Mucosa of descending colon (tissue), 3 donors: Measurements from ENCODE around the gene FOXN4. TPM values are rescaled to one million over a fixed set of nuclear protein-coding genes. Genes with fewer than 3 reads are reported as not detected.

Experiments used
- ATAC-seq: fragments of 200-7000 bp; cut with Tn5 transposase; one replicate; pipeline ENCODE4 v1.9.1; 2020; ENCODE audit warnings: mild to moderate bottlenecking, moderate library complexity
- DNase-seq, 3 donors: peaks; one replicate each; pipeline ENCODE4 v3.0.0-alpha.2; 2020
- H3K36me3 ChIP-seq: fragments of 200-600 bp; one replicate; pipeline ENCODE4 v1.8.0; 2021; ENCODE audit warnings: low read depth, mild to moderate bottlenecking
- H3K4me1 ChIP-seq: fragments of 200-600 bp; one replicate; pipeline ENCODE4 v1.8.0; 2021; ENCODE audit warnings: low read depth, mild to moderate bottlenecking
- H3K4me3 ChIP-seq: fragments of 200-600 bp; one replicate; pipeline ENCODE4 v1.8.0; 2021; ENCODE audit warnings: mild to moderate bottlenecking
- H3K9me3 ChIP-seq: fragments of 200-600 bp; one replicate; pipeline ENCODE4 v1.8.0; 2021; ENCODE audit warnings: mild to moderate bottlenecking
- intact Hi-C, 2 donors: fragments of 100-400 bp; cut with DNase I in 1 of 2; cut with micrococcal nuclease in 1 of 2; formaldehyde crosslinking; loops; one replicate each; pipeline versions ENCODE4 v1.11.0 to v1.11.1; 2022; cut with DNase I, micrococcal nuclease
- total RNA-seq, 3 donors: library from RNA; stranded (reverse); fragmentation: NEBNext Ultra II Directional in 2 of 3; extraction: Animal tissue kit (Norgen Biotek cat#: 25700) in 2 of 3; gene quantifications; one replicate each; pipeline versions ENCODE4 v1.2.1 to v1.2.4, GENCODE V29; 2021 to 2023
- TF ChIP-seq, protein P1 (sequence below): fragments of 200-600 bp; IDR thresholded peaks from one replicate; pipeline ENCODE4 v1.8.0; 2022; ENCODE audit warnings: antibody characterized with exemption, mild to moderate bottlenecking
- donor health status: DM: no; HTN: no; CAD: no; lungs with moderate emphysema.
- donor health status: DM: no; HTN: no; CAD: no.
- donor health status: DM: no; HTN: yes; CAD: no.

The FOXN4 gene
- total RNA-seq, 3 donors from 2014 or later, result 0.25 TPM; not detected in 2

DNA sequence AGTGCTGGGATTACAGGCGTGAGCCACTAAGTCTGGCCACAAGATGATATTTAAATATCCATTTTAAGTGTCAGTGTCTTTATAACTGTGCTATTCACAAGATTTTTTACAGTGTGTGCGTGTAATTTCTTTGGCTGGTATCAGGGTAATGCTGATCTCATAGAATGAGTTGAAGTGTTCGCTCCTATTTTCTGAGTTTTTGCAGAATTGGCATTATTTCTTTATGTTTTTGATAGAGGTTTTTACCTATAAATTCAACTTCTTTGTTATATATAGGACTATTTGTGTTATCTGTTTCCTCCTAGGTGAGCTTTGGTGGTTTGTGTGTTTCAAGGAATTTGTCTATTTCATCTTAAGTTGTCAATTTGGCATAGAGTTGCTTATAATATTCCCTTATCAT is 45.6 kb downstream of the FOXN4 start:
- DNase-seq (no peak), ATAC-seq (no peak)
- Histone ChIP-seq H3K36me3 (peaks cover 4% of the 10 kb centered on the region), H3K9me3 (no peaks in the 10 kb centered on the region), H3K4me3 (no peak overlapping the region), H3K4me1 (no peaks in the 10 kb centered on the region)
- intact Hi-C loops, result loop anchor here in 1 of 2 donors (5.0 kb wide), 1 partner anchor 124 kb away; no protein-coding TSS in a partner anchor
- TF ChIP-seq, protein P1, sequence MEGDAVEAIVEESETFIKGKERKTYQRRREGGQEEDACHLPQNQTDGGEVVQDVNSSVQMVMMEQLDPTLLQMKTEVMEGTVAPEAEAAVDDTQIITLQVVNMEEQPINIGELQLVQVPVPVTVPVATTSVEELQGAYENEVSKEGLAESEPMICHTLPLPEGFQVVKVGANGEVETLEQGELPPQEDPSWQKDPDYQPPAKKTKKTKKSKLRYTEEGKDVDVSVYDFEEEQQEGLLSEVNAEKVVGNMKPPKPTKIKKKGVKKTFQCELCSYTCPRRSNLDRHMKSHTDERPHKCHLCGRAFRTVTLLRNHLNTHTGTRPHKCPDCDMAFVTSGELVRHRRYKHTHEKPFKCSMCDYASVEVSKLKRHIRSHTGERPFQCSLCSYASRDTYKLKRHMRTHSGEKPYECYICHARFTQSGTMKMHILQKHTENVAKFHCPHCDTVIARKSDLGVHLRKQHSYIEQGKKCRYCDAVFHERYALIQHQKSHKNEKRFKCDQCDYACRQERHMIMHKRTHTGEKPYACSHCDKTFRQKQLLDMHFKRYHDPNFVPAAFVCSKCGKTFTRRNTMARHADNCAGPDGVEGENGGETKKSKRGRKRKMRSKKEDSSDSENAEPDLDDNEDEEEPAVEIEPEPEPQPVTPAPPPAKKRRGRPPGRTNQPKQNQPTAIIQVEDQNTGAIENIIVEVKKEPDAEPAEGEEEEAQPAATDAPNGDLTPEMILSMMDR, result no peak

DNA sequence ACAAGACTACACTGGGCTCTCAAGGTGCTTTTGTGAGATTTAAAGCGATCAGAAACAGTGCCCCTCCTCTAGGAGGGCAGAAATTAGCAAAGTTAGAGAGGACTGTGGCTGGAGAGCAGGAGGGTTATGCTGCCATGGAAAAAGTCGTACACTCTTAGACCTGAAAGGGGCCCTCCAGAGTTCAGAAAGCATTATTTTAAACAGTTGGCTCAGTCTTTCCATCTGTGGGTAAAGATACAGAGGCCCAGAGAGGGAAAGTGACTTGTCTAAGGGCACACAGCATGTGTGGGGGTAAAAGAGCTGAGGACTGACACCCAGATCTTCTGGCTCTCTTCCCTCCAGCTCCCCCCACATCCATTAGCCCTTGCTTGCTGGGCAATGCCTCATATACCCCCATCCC is 47.1 kb downstream of the FOXN4 start:
- intact Hi-C loops, result loop anchor here in 1 of 2 donors (5.0 kb wide), 1 partner anchor 125 kb away; no protein-coding TSS in a partner anchor
- DNase-seq, result no peak
- TF ChIP-seq, protein P1, result no peak
- Histone ChIP-seq H3K9me3 (no peaks in the 10 kb centered on the region), H3K4me1 (no peaks in the 10 kb centered on the region), H3K36me3 (no peaks in the 10 kb centered on the region), H3K4me3 (no peak overlapping the region)
- no peak for ATAC-seq

DNA sequence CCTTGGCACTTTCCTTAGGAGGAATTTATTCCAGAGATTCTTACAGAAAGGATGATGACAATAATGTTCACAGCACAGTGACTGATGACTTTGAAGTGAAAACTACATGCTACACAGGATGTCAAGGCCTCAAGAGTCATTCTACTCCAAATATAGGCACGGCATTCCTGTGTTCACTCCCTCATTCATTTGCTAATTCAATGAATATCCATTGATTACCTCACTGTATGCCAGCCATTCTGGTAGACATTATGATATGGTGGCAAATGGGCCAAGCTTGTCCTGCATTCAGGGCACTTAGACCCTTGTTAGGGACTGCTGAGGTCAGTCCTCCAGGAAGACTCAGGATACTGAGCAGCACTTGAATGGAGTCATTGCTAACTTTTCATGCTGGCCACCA is 48.0 kb downstream of the FOXN4 start:
- no peaks in the 10 kb centered on the region for H3K4me1 ChIP-seq
- no peak overlapping the region for H3K4me3 ChIP-seq
- TF ChIP-seq, protein P1, result no peak
- ATAC-seq, result no peak
- no peaks in the 10 kb centered on the region for H3K9me3 ChIP-seq
- intact Hi-C loops, result loop anchor here in 1 of 2 donors (5.0 kb wide), 1 partner anchor 126 kb away; no protein-coding TSS in a partner anchor
- H3K36me3 ChIP-seq, result no peaks in the 10 kb centered on the region
- no peak for DNase-seq

DNA sequence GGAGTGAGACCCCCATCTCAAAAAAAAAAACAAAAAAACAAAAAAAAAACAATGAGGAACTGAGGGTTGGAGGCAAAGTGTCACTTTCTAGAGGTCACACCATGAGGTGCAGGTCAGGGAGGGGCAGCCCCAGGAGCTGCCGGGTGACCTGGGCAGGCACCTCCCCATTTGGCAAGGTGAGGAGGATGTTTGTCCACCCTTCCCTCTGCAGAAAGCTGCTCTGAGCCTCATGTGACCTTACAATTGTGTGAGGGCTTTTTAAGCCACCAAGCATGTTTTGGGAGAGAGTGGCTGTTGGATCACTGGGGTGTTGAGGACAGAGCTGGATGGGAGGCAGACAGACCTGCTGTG is 49.6 kb downstream of the FOXN4 start:
- ATAC-seq, result no peak

DNA sequence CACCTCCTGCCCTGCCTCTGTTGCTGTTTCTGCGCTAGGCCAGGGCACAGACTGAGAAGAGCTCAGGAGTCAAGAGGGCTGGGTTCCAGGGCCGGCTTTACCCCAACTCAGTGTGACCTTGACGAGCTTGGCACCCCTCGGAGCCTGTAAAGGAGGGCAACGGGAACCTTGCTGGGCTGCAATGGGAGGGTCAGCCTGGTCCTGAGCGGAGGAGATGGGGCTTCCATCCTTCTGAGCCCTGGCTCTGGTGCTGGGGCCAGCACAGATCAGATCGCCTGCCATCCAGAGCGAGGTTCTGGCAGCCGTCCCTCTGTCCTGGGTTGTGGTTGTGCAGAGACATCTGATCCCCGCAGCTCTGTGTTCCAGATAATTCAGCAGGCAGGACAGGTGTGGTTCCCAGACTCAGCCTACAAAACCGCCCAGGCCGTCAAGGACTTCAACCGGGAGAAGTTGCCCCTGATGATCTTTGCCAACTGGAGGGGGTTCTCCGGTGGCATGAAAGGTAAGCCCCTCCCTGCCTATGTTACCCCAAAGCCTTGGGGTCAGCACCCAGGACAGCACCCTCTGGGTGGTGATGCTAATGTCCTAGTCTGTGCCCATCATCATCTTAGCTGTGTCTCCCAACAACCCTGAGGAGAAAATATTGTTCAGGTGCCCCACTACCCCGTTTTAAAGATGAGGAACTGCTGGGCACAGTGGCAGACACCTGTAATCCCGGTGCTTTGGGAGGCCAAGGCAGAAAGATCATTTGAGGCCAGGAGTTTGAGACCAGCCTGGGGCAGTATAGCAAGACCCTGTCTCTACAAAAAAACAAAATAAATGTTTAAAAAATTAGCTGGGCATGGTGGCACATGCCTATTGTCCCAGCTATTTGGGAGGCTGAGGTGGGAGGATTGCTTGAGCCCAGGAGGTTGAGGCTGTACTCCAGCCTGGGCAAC is 50.2 kb downstream of the FOXN4 start:
- intact Hi-C loops, result no loop called here
- DNase-seq, result no peak
- ATAC-seq, result no peak
- Histone ChIP-seq H3K4me3 (no peak overlapping the region), H3K4me1 (no peaks in the 10 kb centered on the region), H3K36me3 (no peaks in the 10 kb centered on the region), H3K9me3 (peaks cover 3% of the 10 kb centered on the region)
- TF ChIP-seq, protein P1, result no peak

More for the DNA sequence above, 49.6 kb downstream of the FOXN4 start:
- no peaks in the 10 kb centered on the region for H3K36me3 ChIP-seq
- intact Hi-C loops, result no loop called here
- H3K4me1 ChIP-seq, result no peaks in the 10 kb centered on the region
- no peak for DNase-seq
- H3K4me3 ChIP-seq, result no peak overlapping the region
- H3K9me3 ChIP-seq, result no peaks in the 10 kb centered on the region
- TF ChIP-seq, protein P1, result no peak
